Loucy (cell line): ENCODE measurements around the gene MS4A18.

Experiments
- H2AFZ ChIP-seq: fragments of 200-600 bp; sonication (generic); 2 replicates; pipeline ENCODE4 v1.6.0; 2016; ENCODE audit warnings: antibody characterized with exemption, mild to moderate bottlenecking, low read length, moderate library complexity
- H3F3A ChIP-seq: fragments of 200-600 bp; 2 replicates; pipeline ENCODE4 v1.6.0; 2016; ENCODE audit warnings: antibody characterized with exemption, low read depth, mild to moderate bottlenecking
- H3K27me3 ChIP-seq: fragments of 200-600 bp; sonication (generic); 2 replicates; pipeline ENCODE4 v1.6.1; 2014; ENCODE audit warnings: low read length, mild to moderate bottlenecking; ENCODE audit not compliant: insufficient read depth, poor library complexity, severe bottlenecking
- H3K36me3 ChIP-seq: fragments of 200-600 bp; sonication (generic); 2 replicates; pipeline ENCODE4 v1.6.1; 2016; ENCODE audit warnings: low read length; ENCODE audit not compliant: insufficient read depth
- H3K4me1 ChIP-seq: fragments of 200-600 bp; sonication (generic); 2 replicates; pipeline ENCODE4 v1.5.1; 2014; ENCODE audit warnings: low read length, mild to moderate bottlenecking; ENCODE audit not compliant: insufficient read depth, poor library complexity, severe bottlenecking
- H3K4me2 ChIP-seq: fragments of 200-600 bp; sonication (generic); 2 replicates; pipeline ENCODE4 v1.6.0; 2014; ENCODE audit warnings: antibody characterized with exemption, low read length, low read depth, mild to moderate bottlenecking; ENCODE audit not compliant: poor library complexity, severe bottlenecking
- H3K4me3 ChIP-seq: fragments of 200-600 bp; sonication (generic); 2 replicates; pipeline ENCODE4 v1.5.1; 2014; ENCODE audit warnings: low read length, mild to moderate bottlenecking, mixed read lengths; ENCODE audit not compliant: poor library complexity, severe bottlenecking
- H3K79me2 ChIP-seq: fragments of 200-600 bp; sonication (generic); 2 replicates; pipeline ENCODE4 v1.6.1; 2014; ENCODE audit warnings: low read length; ENCODE audit not compliant: insufficient read depth
- H3K9ac ChIP-seq: fragments of 200-600 bp; sonication (generic); 2 replicates; pipeline ENCODE4 v1.6.0; 2014; ENCODE audit warnings: mild to moderate bottlenecking, low read depth, low read length, moderate library complexity; ENCODE audit not compliant: poor library complexity, severe bottlenecking
- H3K9me2 ChIP-seq: fragments of 200-600 bp; sonication (generic); replicated peaks from 2 replicates; pipeline ENCODE4 v1.6.1; 2016; ENCODE audit warnings: low read depth, low read length, mixed read lengths
- H3K9me3 ChIP-seq: fragments of 200-600 bp; sonication (generic); 2 replicates; pipeline ENCODE4 v1.6.1; 2014; ENCODE audit warnings: mild to moderate bottlenecking, antibody characterized with exemption, low read length, low read depth; ENCODE audit not compliant: insufficient read depth
- H4K20me1 ChIP-seq: fragments of 200-600 bp; sonication (generic); 2 replicates; pipeline ENCODE4 v1.6.0; 2014; ENCODE audit warnings: antibody characterized with exemption, low read length, mild to moderate bottlenecking; ENCODE audit not compliant: insufficient read depth, poor library complexity, severe bottlenecking
- EZH2phosphoT487 ChIP-seq: fragments of 200-600 bp; IDR thresholded peaks from 2 replicates; pipeline ENCODE4 v1.6.1; 2018; ENCODE audit warnings: antibody characterized with exemption, mild to moderate bottlenecking, moderate library complexity, borderline replicate concordance
- TF ChIP-seq, protein P1 (sequence below): fragments of 200-600 bp; sonication (generic); conservative IDR thresholded peaks from 2 replicates; pipeline ENCODE4 v1.5.1; 2014; ENCODE audit warnings: mild to moderate bottlenecking, antibody characterized with exemption, low read length

Gene MS4A18

DNA sequence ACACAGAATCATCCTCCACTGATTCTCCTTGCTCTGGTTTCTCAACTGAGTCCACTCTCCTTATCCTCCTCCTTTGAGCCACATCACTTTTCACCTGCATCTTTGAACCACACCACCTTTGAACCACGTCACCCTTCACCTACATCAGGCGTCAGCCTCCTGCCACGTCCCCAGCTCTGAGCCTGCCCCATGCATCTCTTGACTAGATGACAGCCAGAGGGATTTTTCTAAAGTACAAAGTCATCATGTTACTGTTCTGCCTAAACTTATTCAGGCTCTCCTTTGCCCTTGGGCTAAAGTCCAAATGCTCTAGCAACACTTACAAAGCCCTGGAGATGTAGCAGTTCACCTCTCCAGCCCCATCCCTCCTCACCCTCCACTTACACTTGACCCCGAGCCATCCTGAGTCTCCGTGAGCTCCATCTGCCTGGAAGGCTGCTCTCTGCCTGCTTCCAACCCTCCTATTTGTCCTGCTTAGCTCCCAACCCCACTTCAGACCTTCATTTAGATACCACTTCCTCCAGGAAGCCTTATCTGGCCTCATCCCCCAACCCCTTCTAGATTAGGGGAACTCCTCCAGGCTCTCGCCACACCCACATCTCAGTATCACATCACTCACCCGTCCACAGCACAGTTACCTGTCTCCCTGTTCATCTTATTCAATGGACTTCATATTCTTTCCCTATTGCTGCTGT, 56.9 kb downstream of the MS4A18 start:
- Histone ChIP-seq H3K36me3 (no peaks in the 10 kb centered on the region), H3K9me2 (no peaks in the 10 kb centered on the region), H3K79me2 (no peaks in the 10 kb centered on the region), H3K4me3 (no peak overlapping the region), H3K9me3 (no peaks in the 10 kb centered on the region), H3F3A (0 out of 2 replicates have a peak, but pooled peaks cover 3% of the 10 kb centered on the region), H3K9ac (no peak overlapping the region), H3K27me3 (no peaks in the 10 kb centered on the region), H4K20me1 (no peaks in the 10 kb centered on the region), H3K4me1 (peaks cover 24% of the 10 kb centered on the region), H3K4me2 (no peak overlapping the region), H2AFZ (no peak overlapping the region)
- no peak for TF ChIP-seq EZH2phosphoT487
- TF ChIP-seq, protein P1, sequence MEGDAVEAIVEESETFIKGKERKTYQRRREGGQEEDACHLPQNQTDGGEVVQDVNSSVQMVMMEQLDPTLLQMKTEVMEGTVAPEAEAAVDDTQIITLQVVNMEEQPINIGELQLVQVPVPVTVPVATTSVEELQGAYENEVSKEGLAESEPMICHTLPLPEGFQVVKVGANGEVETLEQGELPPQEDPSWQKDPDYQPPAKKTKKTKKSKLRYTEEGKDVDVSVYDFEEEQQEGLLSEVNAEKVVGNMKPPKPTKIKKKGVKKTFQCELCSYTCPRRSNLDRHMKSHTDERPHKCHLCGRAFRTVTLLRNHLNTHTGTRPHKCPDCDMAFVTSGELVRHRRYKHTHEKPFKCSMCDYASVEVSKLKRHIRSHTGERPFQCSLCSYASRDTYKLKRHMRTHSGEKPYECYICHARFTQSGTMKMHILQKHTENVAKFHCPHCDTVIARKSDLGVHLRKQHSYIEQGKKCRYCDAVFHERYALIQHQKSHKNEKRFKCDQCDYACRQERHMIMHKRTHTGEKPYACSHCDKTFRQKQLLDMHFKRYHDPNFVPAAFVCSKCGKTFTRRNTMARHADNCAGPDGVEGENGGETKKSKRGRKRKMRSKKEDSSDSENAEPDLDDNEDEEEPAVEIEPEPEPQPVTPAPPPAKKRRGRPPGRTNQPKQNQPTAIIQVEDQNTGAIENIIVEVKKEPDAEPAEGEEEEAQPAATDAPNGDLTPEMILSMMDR = no peak

DNA sequence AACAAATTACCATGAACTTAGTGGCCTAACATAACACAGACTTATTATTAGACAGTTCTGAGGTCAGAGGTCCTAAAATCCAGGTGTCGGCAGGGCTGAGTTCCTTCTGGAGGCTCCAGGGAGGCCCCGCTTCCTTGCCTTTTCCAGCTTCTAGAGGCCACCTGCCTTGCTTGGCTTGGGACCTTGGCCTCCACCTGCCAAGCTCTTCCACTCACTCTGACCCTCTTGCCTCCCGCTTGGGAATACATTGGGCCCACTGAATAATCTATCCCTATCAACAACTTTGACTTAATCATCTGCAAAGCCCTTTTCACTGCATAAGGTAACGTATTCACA, 57.4 kb downstream of the MS4A18 start:
- H3K79me2 ChIP-seq = no peaks in the 10 kb centered on the region
- no peak overlapping the region for H3K4me2 ChIP-seq
- no peaks in the 10 kb centered on the region for H3K9me3 ChIP-seq
- H3K36me3 ChIP-seq = no peaks in the 10 kb centered on the region
- no peak overlapping the region for H2AFZ ChIP-seq
- peaks cover 29% of the 10 kb centered on the region for H3K4me1 ChIP-seq
- H3F3A ChIP-seq = 0 out of 2 replicates have a peak, but pooled peaks cover 3% of the 10 kb centered on the region
- H4K20me1 ChIP-seq = no peaks in the 10 kb centered on the region
- H3K9ac ChIP-seq = no peak overlapping the region
- no peaks in the 10 kb centered on the region for H3K9me2 ChIP-seq
- H3K4me3 ChIP-seq = no peak overlapping the region
- H3K27me3 ChIP-seq = no peaks in the 10 kb centered on the region
- TF ChIP-seq, protein P1 = no peak
- TF ChIP-seq EZH2phosphoT487 = no peak

DNA sequence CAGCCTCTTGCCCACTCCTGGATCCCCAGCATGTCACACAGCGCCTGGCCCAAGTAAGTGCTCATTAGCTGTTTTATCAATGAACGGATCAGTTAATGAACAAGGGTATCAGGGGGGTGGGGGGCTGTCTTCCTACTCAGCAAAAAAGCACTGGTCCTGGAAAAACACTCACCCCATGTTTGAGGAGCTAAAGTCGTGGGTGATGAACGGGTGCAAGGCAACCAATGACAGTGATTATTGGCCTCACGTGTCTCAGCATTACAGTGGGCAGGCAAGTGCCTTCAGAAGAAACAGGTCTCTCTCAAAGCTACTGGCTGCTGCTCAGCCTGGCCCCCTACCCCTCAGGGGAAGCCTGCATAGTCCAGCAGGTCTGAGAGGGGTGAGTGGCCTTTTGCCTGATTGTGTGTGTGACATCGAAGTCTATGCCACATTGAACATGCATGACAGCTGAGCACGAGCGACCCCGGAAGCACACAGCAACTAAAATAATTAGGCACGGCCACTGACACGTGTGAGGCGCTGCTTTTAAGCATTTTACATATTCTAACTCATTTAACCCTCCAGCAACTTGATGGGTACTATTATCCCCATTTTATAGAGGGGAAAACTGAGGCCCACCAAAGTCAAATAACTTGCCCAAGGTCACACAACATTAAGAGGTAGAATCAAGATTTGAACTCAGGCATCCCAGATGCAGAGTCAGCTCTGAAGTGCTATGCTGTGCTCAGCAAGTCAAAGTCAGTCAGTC, 58.0 kb downstream of the MS4A18 start:
- Histone ChIP-seq H3K27me3 (no peaks in the 10 kb centered on the region), H3K9me2 (no peaks in the 10 kb centered on the region), H3K9me3 (no peaks in the 10 kb centered on the region), H4K20me1 (no peaks in the 10 kb centered on the region), H3K9ac (no peak overlapping the region), H3K4me1 (peaks cover 34% of the 10 kb centered on the region), H2AFZ (no peak overlapping the region), H3K4me2 (no peak overlapping the region), H3K4me3 (no peak overlapping the region), H3K79me2 (no peaks in the 10 kb centered on the region), H3K36me3 (no peaks in the 10 kb centered on the region), H3F3A (0 out of 2 replicates have a peak, but pooled peaks cover 3% of the 10 kb centered on the region)
- TF ChIP-seq EZH2phosphoT487 = no peak
- TF ChIP-seq, protein P1 = no peak
